Measurements from ENCODE around the gene DOCK9. TPM values are rescaled to one million over a fixed set of nuclear protein-coding genes. Genes with fewer than 3 reads are reported as not detected.

The DOCK9 gene
- total RNA-seq, 1 experiment from 2014 or later, result 31.7 TPM

GRCh38 chr13:98989469-98990235 is 11.8 kb upstream of the DOCK9 start:
- Histone ChIP-seq H4K20me1 (ENCODE audit: low read length) (no peaks in the 10 kb centered on the region), H3K27ac (ENCODE audit: low read length) (no peak overlapping the region), H3K4me3 (ENCODE audit: low read length) (no peak overlapping the region), H3K4me1 (ENCODE audit: insufficient read depth, low read length) (peaks cover 2% of the 10 kb centered on the region), H3K79me2 (ENCODE audit: low read length) (0 out of 2 replicates have a peak, but pooled peaks cover 4% of the 10 kb centered on the region), H3K27me3 (ENCODE audit: low read length) (no peaks in the 10 kb centered on the region), H3K4me2 (ENCODE audit: low read length) (no peak overlapping the region), H3F3A (ENCODE audit: low read length, unreplicated experiment) (no peaks in the 10 kb centered on the region), H3K9me2 (replicated peaks; ENCODE audit: low read length) (no peaks in the 10 kb centered on the region), H3K36me3 (ENCODE audit: low read depth, low read length) (no peaks in the 10 kb centered on the region), H3K9me3 (ENCODE audit: low read length) (no peaks in the 10 kb centered on the region), H2AFZ (ENCODE audit: low read length) (no peak overlapping the region), H3K9ac (ENCODE audit: low read length) (no peak overlapping the region)
- TF ChIP-seq, protein P1, sequence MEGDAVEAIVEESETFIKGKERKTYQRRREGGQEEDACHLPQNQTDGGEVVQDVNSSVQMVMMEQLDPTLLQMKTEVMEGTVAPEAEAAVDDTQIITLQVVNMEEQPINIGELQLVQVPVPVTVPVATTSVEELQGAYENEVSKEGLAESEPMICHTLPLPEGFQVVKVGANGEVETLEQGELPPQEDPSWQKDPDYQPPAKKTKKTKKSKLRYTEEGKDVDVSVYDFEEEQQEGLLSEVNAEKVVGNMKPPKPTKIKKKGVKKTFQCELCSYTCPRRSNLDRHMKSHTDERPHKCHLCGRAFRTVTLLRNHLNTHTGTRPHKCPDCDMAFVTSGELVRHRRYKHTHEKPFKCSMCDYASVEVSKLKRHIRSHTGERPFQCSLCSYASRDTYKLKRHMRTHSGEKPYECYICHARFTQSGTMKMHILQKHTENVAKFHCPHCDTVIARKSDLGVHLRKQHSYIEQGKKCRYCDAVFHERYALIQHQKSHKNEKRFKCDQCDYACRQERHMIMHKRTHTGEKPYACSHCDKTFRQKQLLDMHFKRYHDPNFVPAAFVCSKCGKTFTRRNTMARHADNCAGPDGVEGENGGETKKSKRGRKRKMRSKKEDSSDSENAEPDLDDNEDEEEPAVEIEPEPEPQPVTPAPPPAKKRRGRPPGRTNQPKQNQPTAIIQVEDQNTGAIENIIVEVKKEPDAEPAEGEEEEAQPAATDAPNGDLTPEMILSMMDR (conservative IDR thresholded peaks at IDR 0.05; ENCODE audit: low read depth, low read length), result no peak
- TF ChIP-seq EZH2phosphoT487 (IDR thresholded peaks at IDR 0.05; ENCODE audit: borderline replicate concordance, low read length) (no peak), EZH2 (IDR thresholded peaks at IDR 0.05; ENCODE audit: low read length, unreplicated experiment) (no peak)
- DNase-seq (no peak), ATAC-seq (no peak)
- ChIA-PET CTCF (no interaction called here), POLR2A (ENCODE audit: unreplicated experiment) (no interaction called here)
- no TSS peak for BruUV-seq (replicated peaks)
- intact Hi-C loops (cut with micrococcal nuclease), result no loop called here

GRCh38 chr13:98988780-98989179 is 10.9 kb upstream of the DOCK9 start:
- Histone ChIP-seq H3K27me3 (ENCODE audit: low read length) (no peaks in the 10 kb centered on the region), H3K4me1 (ENCODE audit: insufficient read depth, low read length) (peaks cover 10% of the 10 kb centered on the region), H3F3A (ENCODE audit: low read length, unreplicated experiment) (no peaks in the 10 kb centered on the region), H2AFZ (ENCODE audit: low read length) (no peak overlapping the region), H3K9ac (ENCODE audit: low read length) (no peak overlapping the region), H3K9me3 (ENCODE audit: low read length) (no peaks in the 10 kb centered on the region), H4K20me1 (ENCODE audit: low read length) (no peaks in the 10 kb centered on the region), H3K27ac (ENCODE audit: low read length) (no peak overlapping the region), H3K79me2 (ENCODE audit: low read length) (0 out of 2 replicates have a peak, but pooled peaks cover 4% of the 10 kb centered on the region), H3K4me3 (ENCODE audit: low read length) (no peak overlapping the region), H3K9me2 (replicated peaks; ENCODE audit: low read length) (no peaks in the 10 kb centered on the region), H3K4me2 (ENCODE audit: low read length) (no peak overlapping the region), H3K36me3 (ENCODE audit: low read depth, low read length) (no peaks in the 10 kb centered on the region)
- TF ChIP-seq, protein P1 (conservative IDR thresholded peaks at IDR 0.05; ENCODE audit: low read depth, low read length), result no peak
- no peak for TF ChIP-seq EZH2phosphoT487 (IDR thresholded peaks at IDR 0.05; ENCODE audit: borderline replicate concordance, low read length)
- TF ChIP-seq EZH2 (IDR thresholded peaks at IDR 0.05; ENCODE audit: low read length, unreplicated experiment), result no peak
- ATAC-seq, result no peak
- no TSS peak for BruUV-seq (replicated peaks)
- DNase-seq, result no peak
- ChIA-PET POLR2A (ENCODE audit: unreplicated experiment) (interaction anchor here (0.6 kb wide), 1 partner anchor 1556 kb away, joined by 4 read pairs; no protein-coding TSS in a partner anchor), CTCF (no interaction called here)
- intact Hi-C loops (cut with micrococcal nuclease), result no loop called here

DNA sequence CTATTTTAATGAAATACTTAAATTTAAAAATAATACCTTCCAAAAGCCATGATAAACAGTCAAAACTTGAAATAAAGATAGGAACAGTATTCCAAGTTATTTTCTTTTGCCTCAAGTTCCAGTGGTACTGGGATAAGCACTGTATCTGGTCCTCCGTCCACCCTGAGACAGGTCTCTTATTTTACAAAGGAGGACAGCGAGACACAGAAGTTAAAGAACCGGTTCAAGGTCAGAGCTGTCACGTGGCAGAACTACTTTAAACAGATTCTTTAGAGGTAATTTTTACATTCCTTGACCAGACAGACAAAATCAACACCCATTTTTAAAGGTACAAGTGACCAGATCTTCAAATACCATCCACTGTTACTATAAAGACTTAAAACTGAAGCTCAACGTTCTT is 10.4 kb upstream of the DOCK9 start:
- H2AFZ ChIP-seq (ENCODE audit: low read length), result no peak overlapping the region
- POLR2A ChIA-PET (ENCODE audit: unreplicated experiment), result interaction anchor here (0.6 kb wide), 1 partner anchor 1555 kb away, joined by 4 read pairs; no protein-coding TSS in a partner anchor
- intact Hi-C loops (cut with micrococcal nuclease), result no loop called here
- H3K9me3 ChIP-seq (ENCODE audit: low read length), result no peaks in the 10 kb centered on the region
- no peaks in the 10 kb centered on the region for H3K27me3 ChIP-seq (ENCODE audit: low read length)
- CTCF ChIA-PET, result no interaction called here
- no peaks in the 10 kb centered on the region for H4K20me1 ChIP-seq (ENCODE audit: low read length)
- BruUV-seq (replicated peaks), result no TSS peak
- no peaks in the 10 kb centered on the region for H3K9me2 ChIP-seq (replicated peaks; ENCODE audit: low read length)
- H3K79me2 ChIP-seq (ENCODE audit: low read length), result 0 out of 2 replicates have a peak, but pooled peaks cover 4% of the 10 kb centered on the region
- H3K4me3 ChIP-seq (ENCODE audit: low read length), result no peak overlapping the region
- no peaks in the 10 kb centered on the region for H3F3A ChIP-seq (ENCODE audit: low read length, unreplicated experiment)
- TF ChIP-seq, protein P1 (conservative IDR thresholded peaks at IDR 0.05; ENCODE audit: low read depth, low read length), result no peak
- TF ChIP-seq EZH2 (IDR thresholded peaks at IDR 0.05; ENCODE audit: low read length, unreplicated experiment) (no peak), EZH2phosphoT487 (IDR thresholded peaks at IDR 0.05; ENCODE audit: borderline replicate concordance, low read length) (no peak)
- DNase-seq, result no peak
- H3K36me3 ChIP-seq (ENCODE audit: low read depth, low read length), result no peaks in the 10 kb centered on the region
- no peak for ATAC-seq
- no peak overlapping the region for H3K27ac ChIP-seq (ENCODE audit: low read length)
- H3K4me2 ChIP-seq (ENCODE audit: low read length), result no peak overlapping the region
- H3K9ac ChIP-seq (ENCODE audit: low read length), result no peak overlapping the region
- peaks cover 12% of the 10 kb centered on the region for H3K4me1 ChIP-seq (ENCODE audit: insufficient read depth, low read length)
